Left kidney (tissue), 2 donors: Measurements from ENCODE around the gene GLYR1. TPM values are rescaled to one million over a fixed set of nuclear protein-coding genes. Genes with fewer than 3 reads are reported as not detected.

Experiments
- DNase-seq: peaks from one replicate; pipeline ENCODE4 v3.0.0-alpha.2; 2013
- polyA plus RNA-seq: library from polyadenylated mRNA; unstranded; fragments of 120-200 nt; gene quantifications from one replicate; pipeline ENCODE4 v1.2.1, GENCODE V29; 2013; ENCODE audit not compliant: insufficient read length

Gene GLYR1
- polyA plus RNA-seq, 1 donor = 163 TPM

DNA sequence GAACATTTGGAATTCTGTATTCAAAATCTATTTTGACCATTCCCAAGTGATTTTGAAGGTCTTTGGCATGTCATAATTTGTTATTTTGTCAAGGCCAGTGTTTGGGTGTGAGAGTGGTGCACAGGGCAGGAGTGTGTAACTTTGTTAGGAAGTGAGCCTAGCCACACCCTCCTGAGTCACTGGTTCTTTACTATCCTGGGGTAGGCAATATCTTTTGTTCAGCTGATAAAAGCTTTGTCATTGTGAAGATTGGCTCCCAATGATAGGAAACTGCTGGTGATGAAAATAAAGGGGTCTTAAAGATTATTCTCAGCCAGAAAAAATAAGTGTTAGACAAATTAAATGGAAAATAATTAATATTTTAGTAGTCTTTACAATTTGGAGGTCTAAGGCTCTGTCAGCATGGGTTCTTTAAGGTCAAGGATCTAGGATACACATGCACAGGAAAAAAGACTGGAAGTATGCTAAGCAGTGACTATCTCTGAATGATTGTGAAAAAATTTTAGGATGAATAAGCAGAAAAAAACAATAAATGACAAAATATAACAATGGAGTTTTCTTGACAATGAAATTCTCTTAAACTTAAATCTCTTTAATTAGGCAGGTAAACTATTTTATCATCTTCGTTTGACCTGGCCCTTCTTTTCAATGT, 5.3 kb upstream of the GLYR1 start:
- no peak for DNase-seq

DNA sequence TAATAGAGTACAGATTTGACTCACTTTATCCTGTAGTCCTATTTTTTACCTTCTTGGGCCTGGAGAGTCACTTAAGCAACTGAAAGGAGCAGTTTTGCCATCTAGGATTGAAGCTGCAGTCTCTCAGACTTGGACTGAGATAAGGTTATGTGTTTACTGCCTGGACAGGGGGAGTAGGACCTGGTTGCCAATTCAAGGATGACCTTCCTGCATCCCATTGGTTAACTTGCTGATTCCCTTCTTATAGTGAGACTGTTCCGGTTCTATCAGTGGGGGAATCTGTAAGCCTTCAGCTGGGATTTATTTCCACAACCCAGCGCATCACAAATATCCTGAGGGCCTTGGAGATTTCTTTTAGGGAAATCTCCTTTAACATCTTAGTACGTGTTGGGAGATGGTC, 3.1 kb upstream of the GLYR1 start:
- no peak for DNase-seq

DNA sequence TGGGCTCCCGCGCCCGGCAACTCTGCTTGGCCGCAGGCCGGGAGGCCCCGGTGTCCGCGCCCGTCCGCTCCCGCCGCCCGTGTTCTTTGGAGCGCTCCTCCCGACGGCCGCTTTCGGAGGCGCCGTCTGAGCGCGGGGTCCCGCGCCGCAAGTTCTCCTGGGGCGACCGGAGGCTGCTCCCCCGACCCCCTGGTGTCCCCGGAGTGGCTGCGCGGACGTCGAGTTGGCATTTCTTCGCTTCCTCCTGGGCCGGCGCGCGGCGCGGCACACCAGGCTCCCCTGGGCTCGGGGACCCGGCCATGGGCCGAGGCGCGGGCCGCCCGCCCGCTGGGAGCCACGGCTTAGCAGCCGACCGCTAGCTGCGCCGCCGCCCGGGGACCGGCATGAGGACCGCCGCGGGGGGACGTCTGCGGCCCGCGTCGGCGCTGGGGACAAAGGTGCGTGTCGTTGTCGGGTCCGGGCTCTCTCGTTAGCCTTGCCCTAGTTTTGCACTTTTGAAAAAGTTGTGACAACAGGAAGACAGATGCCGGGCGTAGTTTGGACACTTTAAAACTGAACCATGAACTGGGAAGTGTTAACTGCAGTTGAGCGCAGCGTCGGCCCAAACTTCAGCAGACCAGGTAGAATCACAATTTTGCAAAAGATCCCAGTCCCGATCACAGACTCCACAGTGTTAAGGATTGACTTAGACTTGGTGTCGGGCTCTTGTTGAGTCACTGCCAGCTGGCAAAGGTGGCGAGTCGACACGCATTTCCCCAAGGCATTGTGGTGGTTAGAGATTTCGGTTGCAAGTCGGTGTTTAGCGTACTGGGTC, 893 bp upstream of the GLYR1 start:
- peak; percentile 17 for DNase-seq

DNA sequence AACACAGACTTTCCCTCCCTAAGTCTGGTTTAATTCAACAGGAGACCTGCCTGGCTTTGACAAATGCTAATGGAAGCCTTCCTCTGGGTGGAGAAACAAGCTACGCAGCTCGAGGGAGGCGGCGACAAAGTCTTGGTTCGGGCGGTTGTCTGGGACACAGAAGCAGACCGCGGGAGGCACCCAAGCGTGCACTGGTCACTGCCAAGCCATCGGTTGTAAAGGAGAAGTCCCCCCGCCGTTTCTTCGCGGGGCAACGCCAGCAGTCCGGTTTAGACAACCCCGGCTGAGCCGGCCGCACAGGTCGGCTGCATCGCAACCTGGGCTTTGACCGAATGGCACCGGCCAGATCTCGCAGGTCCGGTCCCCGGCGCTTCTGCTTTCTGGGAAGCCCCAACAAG, 586 bp downstream of the GLYR1 start:
- DNase-seq = peak; percentile 22

DNA sequence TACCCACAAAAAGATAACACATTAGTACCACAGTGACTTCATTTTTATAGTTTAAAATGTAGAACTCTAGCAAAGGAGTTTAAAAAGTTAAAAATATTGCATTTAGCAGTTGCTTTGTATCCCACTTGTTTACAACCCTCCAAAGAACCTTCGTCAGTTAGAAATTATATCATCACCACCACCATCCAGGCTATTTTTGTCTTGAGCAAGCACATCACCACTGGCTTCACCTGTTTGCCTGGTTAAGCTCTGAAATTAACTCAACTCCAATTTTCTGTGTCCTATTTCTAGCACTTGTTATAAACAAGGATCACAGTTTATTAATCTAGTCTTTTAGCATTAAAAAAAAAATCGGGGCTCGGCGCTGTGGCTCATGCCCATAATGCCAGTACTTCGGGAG, 6.1 kb downstream of the GLYR1 start:
- DNase-seq = no peak

DNA sequence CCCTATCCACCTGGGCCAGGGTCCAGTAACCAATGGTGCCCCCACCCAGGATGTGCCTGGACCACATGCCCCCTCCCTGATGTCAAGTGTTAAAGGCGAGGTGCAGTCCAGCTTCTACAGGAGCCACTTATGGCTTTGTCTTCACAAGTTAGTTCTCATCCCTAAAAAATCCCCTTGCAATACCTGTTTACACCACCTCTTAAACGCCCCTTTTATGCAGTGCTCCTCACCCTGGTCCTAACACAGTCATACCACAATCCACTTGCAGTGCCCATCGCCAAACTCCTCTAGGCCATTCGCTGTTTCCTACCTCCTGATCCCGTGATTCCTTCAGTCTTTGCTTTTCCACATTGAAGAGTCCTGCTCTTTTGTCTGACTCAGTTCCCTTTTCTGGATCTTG, 7.1 kb downstream of the GLYR1 start:
- DNase-seq = no peak

DNA sequence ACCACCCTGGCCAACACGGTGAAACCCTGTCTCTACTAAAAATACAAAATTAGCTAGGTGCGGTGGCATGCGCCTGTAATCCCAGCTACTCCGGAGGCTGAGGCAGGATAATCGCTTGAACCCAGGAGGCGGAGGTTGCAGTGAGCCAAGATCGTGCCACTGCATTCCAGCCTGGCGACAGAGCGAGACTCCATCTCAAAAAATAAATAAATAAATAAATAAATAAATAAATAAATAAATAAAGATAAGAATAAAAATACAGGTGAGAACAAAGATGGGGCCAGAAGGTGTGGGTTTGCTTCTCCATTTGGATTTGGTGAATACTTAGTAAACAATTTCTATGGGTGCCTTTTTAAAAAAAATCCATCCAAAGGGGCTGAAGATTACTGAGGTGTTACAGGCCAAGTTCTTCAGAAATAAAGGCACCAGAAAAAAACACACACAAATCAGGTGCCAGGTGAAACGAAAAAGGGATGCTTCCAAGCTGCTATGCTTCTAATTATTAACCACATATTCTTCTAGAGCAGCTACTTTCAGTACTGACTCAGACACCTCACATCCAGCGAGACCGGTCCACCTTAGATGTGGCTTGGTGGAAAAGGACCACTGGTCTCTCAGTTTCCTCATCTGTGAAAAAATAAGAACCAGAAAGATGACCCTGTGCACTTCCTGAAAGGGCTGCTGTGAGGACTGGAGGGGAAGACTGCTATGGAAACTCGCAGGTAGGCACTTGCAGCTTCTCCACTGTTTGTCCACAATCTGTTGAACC, 9.2 kb downstream of the GLYR1 start:
- no peak for DNase-seq

DNA sequence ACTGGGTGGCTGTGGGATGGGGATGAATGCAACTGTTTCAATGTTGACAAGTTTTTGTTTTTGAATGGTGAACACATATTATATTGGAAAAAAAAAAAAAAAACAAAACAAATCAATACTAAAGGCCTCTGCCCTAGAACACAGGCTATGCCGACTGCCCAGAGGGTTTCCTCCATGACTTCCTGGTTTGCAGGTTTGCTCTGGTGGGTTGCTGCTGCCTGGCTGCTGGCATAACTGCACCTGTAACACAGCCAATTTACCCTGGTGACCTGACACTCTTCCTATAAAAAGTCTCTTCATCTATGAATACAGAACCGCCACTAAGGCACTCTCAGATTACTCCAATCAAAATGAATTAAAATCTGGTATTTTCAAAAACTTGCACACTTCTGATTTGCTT, 10.4 kb downstream of the GLYR1 start:
- DNase-seq = no peak

DNA sequence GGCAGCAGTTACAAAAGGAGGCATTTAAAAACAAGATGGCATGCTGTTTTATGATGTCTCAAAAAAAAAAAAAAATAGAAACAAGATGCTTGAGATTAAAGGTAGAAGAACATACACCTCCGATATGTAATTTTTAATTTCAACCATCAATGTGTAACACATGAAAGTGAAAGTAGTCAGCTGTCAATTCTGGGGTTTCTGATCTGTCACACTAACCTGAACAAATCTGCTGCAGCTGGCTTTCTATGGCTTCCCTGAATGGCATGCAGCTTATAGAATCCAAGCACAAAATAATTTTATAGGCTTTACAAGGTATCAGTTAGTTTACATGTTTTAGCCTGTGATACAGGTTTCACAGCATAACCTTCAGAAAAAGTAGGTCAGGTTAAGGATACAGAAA, 13.5 kb downstream of the GLYR1 start:
- DNase-seq = no peak

DNA sequence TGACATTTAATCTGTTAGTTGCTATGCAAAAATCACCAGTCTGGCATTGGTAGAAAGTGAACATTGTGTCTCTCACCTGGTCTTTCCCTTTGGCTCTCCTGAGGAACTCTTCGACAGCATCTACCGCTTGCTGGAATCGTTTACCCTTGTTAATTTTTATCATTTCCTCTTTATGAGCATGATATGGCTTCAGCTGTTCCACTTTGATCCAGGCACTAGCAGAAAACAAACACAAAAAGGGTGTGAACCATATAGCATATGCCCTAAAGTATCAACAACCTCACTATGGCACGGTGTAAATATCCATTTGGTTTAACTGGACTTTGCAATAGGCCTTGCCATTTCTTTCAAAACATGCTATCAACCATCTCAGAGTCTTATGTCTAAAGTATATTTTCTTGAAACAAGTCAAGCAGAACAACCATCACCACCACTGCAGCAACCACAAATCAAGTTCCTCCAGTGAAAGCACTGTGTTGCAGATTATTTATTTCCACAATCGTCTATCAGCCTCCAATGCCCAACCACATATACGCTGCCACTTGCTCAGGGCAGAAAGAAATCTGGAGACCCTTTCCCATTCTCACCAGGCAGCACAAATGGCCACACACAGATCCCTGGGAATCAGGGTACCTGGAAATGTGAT, 14.3 kb downstream of the GLYR1 start:
- no peak for DNase-seq

DNA sequence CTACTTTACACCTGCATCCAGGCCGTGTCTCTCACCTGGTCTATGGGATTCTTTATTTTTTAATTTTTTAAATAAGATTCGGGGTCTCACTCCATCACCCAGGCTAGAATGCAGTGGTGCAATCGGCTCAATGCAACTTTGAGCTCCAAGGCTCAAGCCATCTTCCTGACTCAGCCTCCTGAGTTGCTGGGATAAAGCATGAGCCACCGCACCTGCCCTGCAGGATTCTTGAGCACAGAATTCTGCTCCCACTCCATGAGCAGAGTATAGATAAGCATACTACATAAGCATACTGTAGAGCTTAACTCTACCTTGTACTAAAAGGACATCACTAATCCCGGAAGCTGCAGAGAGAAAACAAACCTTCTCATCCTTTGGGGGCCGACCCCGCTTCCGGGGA, 15.5 kb downstream of the GLYR1 start:
- DNase-seq = no peak

DNA sequence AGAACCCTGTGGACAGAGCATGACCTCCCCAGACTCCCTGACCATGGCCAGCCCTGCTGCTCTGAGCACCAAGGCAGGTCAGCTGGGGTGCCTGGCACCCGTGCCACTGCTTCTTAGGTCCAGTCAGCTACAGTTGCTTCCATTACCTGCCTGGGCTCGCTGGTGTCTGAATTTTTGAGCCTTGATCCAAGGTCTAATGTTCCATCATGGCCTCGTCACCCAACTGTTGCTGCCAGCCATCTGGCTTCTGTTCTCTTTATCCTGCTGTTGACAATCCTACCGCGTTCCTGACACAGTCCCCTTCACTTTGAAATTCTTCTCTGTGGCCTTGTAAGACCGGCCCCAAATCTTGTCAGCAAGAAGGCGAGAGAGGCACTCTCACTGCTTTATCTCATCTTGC, 16.7 kb downstream of the GLYR1 start:
- DNase-seq = no peak

DNA sequence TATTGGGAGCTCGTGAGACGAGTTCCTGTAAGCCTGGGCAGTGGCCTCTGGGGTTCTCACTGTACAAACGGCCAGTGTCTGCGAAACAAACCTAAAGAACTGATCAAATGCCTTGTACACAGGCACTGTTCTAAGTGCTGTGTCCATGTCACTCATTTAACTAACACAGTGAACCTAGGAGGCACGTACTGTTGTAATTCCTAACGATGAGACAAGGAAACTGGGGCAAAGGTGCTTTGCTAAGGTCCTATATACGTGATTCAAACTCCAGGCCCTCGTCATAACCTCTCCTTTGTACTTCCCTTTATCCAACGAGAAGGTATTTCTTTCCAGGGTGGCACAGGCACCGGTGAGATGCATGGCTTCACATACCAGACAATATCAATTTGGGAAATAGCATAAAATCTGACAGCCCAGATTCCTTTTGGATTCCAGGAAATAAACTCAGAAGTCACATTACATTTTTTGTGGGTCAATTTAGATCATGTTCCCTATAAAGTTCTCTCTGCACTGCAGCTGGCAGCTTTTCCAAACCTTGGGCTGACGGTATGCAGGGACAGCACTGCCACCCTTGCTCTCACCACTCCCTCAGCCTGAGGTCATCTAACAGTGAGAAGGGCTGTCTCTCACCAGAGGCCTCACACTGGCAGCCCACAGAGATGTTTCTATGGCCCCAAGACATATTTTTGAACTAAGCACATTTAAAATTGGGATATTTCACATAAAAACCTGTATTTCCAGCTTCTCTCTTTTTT, 18.3 kb downstream of the GLYR1 start:
- no peak for DNase-seq

DNA sequence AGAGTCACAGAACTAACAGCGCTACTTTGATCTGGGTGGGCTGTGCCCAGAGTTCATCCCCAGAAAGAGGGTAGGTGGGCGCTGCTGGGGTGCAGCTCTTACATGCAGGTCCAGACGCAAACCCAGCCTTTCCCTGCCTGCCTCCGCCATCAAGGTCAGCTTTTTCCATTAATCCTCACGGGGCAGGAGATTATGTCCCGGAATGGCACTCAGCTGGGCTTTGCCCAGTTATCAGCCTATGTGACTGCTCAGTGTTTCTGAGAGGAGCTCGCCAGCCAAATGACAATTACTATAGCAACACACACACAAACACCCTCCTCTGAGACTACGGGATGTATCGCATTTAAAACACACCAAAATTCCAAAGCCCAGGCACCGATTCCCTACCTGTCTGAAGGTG, 20.1 kb downstream of the GLYR1 start:
- DNase-seq = no peak

DNA sequence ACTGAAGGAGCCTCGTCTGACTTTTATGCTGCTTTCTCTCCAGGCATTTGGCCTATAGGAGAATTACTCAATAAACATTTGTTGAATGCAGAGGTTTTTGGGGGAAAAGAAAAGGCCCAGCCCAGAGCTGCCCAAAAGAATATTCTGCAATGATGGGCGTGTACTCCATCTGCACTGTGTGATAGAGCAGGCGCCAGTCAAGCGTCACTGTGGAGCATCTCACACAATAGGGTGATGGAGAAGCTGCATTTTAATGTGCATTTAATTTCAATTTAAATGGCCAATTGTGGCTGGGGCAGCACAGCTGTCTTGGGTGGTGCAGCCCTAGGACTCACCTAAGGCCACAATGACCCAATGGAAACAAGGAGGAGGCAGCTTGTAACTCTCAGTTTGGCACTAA, 20.6 kb downstream of the GLYR1 start:
- no peak for DNase-seq

DNA sequence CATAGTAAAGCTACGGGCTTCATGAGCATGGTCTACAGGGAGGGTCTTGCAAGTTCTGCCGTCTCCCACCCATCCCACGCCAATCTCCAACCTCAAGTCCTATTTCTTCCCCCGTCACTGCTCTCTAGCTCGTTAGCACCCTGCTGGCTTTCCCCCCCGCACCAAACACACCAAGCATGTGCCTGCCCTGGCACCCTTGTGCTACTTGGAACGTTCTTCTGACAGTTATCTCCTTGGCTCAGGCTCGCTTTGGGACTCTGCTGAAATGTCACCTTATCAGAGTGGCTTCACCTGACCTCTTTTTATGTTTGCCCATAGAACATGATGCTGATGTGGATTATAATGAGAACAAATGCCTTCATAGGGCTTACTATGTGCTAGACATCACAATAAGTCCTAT, 21.9 kb downstream of the GLYR1 start:
- no peak for DNase-seq

DNA sequence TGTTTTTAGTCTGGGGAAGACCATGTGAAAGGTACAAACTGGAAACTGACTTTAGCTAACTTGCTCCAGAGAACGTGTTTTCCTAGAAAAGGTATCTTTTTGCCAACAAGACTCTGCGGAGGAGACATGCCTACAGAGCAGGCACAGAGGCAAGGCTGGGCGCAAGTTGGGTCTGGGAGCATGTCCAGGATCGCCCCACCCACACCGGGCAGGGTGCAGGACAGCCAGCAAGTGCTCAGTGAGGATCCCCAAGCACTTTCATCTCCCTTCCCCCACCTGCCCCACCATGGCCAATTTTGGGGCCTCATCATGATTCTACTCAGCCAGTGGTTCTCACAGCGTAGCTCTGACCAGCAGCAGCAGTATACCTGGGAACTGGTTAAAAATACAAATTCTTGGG, 26.4 kb downstream of the GLYR1 start:
- DNase-seq = no peak

DNA sequence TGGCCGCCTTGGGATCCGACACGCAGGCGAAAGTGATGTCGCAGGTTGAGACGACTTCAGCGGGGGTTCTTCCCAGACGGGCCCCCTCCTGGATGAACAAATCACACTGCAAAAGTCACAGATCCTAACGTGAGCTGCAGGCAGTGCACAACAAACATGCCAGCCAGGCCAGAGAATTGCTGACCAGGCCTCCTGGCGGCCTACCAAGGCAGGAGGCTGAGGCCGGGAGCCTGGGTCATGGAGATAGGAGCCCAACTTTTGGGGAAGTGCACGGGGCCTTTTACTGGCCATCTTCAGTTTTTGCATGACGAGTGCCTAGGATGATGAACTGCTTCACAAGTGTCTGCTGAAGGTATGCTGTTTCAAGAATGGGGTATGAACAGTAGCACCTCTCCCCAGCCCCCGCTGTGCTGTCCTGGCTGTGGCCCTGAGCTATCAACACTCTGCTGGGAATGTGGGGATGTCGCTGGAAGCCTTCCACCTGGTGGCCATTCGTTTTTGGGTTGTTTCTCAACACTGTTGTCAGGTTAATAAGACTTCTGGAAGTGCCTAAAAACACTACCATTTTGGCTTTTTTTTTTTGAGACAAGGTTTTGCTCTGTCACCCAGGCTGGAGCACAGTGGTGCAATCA, 32.4 kb downstream of the GLYR1 start:
- no peak for DNase-seq

DNA sequence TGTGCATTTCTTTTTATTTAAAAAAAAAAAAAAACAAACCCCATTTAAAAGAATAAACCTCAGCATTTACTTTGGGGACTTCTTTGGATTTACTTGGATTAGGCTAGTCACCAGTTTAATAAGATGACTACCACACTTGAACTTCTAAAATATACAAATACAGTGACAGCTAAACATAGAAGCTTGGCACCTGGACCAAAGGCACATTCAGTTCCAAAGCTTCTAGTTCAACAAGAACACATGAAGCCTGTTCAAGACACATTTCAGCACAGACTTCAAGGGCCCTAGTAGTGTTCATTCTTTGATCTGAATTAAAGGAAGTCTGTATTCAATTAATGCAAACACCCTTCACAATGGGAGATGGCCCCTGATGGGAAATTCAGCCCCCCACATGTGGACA, 33.0 kb downstream of the GLYR1 start:
- DNase-seq = no peak

DNA sequence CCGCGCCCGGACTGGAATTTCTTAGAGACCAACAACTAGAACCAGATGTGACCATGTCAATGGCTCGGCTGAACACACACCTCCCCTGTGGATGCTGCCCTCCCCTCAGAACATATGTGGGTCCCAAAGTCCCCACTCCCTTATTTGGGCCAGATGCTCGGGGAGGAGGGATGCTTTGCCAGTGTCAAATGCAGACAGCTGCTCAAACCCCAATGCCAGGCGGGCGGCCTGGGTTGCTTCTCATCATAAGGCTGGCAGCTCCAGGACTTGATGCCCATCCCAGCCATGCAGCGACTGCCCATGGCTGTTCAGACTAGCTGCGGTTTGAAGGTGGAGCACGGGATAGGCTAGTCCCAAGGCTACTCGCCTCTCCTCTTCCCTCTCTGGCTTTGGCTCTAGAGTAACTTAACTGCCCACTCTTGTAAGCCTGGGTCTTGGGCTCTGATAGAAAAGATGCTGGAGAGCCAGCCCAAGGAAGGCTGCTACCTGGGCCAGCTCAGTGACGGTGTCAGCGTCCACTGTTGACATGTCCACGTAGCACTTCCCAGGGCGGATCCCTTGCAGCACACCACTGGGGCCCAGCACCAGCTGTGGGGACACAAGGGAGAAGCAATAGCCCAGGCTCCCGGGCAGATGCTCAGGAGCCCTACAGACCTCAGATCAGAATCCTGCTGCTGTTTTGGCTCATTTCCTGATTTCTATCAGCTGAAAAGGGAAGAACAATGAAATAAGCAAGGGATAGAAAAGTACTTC, 33.7 kb downstream of the GLYR1 start:
- no peak for DNase-seq

DNA sequence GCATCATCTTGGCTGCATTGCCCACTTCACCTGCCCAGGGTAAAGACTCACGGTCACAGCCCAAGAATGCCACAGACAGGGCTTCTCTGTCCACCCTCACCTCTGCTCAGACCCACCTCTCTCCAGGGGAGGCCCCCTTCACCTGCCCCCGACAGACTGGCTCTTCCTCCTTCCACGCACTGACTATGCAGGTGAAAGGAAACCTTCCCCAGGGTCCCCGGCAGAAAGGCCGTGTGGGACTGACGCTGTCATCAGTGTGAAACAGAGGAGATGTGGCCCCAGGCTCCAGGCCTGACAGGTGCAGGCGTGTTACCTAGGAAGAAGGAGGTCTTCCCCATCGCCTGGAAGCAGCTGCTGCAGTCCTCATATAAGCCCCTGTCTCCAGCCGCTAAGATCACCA, 35.3 kb downstream of the GLYR1 start:
- DNase-seq = no peak
